Prostate gland (tissue), 2 donors: ENCODE data around the gene KIF16B. TPM values are rescaled to one million over a fixed set of nuclear protein-coding genes. Genes with fewer than 3 reads are reported as not detected.

Source experiments
- DNase-seq: peaks from one replicate; pipeline ENCODE4 v3.0.0-alpha.2; 2019; ENCODE audit warnings: low spot score
- H3K27ac ChIP-seq, 2 donors: fragments of 200-600 bp; sonication (generic); 2 replicates each; pipeline ENCODE4 v1.5.1; 2017 to 2019
- H3K27me3 ChIP-seq: fragments of 200-600 bp; sonication (generic); replicated peaks from 2 replicates; pipeline ENCODE4 v1.5.1; 2019; ENCODE audit not compliant: insufficient read depth
- H3K36me3 ChIP-seq, 2 donors: fragments of 200-600 bp; sonication (generic); 1 replicate in 1 of 2; 2 replicates in 1 of 2; pipeline versions ENCODE4 v1.5.1 to v1.8.1; 2017 to 2019
- H3K4me1 ChIP-seq: fragments of 200-600 bp; sonication (generic); replicated peaks from 2 replicates; pipeline ENCODE4 v1.5.1; 2019
- H3K4me3 ChIP-seq, 2 donors: fragments of 200-600 bp; sonication (generic); 2 replicates each; pipeline ENCODE4 v1.5.1; 2017 to 2019
- H3K9me3 ChIP-seq: fragments of 200-600 bp; sonication (generic); 2 replicates; pipeline ENCODE4 v1.5.1; 2017
- CTCF ChIP-seq, 4 experiments: fragments of 200-600 bp in 2 of 4; fragments of 450-650 bp in 2 of 4; sonication (generic) in 2 of 4; IDR thresholded peaks; 1 replicate in 3 of 4; 2 replicates in 1 of 4; pipeline ENCODE4 v1.5.1; 2016 to 2019; ENCODE audit warnings: antibody characterized with exemption in 4 of 4, mild to moderate bottlenecking in 2 of 4, moderate library complexity in 2 of 4
- POLR2A ChIP-seq: fragments of 450-650 bp; IDR thresholded peaks from one replicate; pipeline ENCODE4 v1.6.1; 2016; ENCODE audit warnings: antibody characterized with exemption, mild to moderate bottlenecking
- POLR2AphosphoS5 ChIP-seq: sonication (generic); formaldehyde crosslinking; IDR thresholded peaks from one replicate; pipeline ENCODE4 v1.6.1; 2017; ENCODE audit warnings: antibody characterized with exemption
- WGBS: methylation state at CpG from one replicate; pipeline ENCODE4 v1.1.5; 2018; 5-methylcytosine and 5-hydroxymethylcytosine counted together
- intact Hi-C: fragments of 100-400 bp; cut with DNase I; formaldehyde crosslinking; loops from one replicate; pipeline ENCODE4 v1.14.2; 2022
- total RNA-seq, 2 donors: library from RNA; depleted of rRNA; stranded (reverse); fragments of >200 nt; gene quantifications; one replicate each; pipeline ENCODE4 v1.1.0, GENCODE V29; 2016

The KIF16B gene
- total RNA-seq, 2 donors from 2014 or later = 11.5 to 24.4 TPM

GRCh38 chr20:16595376-16595775, 22.1 kb upstream of the KIF16B start:
- H3K27ac ChIP-seq = no peak overlapping the region
- intact Hi-C loops = no loop called here
- no peaks in the 10 kb centered on the region for H3K4me1 ChIP-seq
- 89% methylated on average over 1 of the region's 1 CpG for WGBS
- no peaks in the 10 kb centered on the region for H3K36me3 ChIP-seq
- H3K27me3 ChIP-seq = peaks cover 3% of the 10 kb centered on the region
- H3K9me3 ChIP-seq = no peaks in the 10 kb centered on the region
- DNase-seq = no peak
- H3K4me3 ChIP-seq = no peak overlapping the region
- TF ChIP-seq POLR2AphosphoS5 (no peak), POLR2A (no peak), CTCF (IDR thresholded peaks at IDR 0.05) (no peak)

- H3K4me1 ChIP-seq = no peaks in the 10 kb centered on the region
- peaks cover 3% of the 10 kb centered on the region for H3K27me3 ChIP-seq
- no peaks in the 10 kb centered on the region for H3K36me3 ChIP-seq
- no peaks in the 10 kb centered on the region for H3K9me3 ChIP-seq
- TF ChIP-seq POLR2A (no peak), POLR2AphosphoS5 (no peak), CTCF (IDR thresholded peaks at IDR 0.05) (no peak)
- DNase-seq = no peak
- intact Hi-C loops = no loop called here
- H3K27ac ChIP-seq = no peak overlapping the region
- 69% methylated on average over 7 of the region's 7 CpGs for WGBS
- no peak overlapping the region for H3K4me3 ChIP-seq
These were observed 16.9 kb upstream of the KIF16B start for GRCh38 chr20:16590041-16590633.

DNA sequence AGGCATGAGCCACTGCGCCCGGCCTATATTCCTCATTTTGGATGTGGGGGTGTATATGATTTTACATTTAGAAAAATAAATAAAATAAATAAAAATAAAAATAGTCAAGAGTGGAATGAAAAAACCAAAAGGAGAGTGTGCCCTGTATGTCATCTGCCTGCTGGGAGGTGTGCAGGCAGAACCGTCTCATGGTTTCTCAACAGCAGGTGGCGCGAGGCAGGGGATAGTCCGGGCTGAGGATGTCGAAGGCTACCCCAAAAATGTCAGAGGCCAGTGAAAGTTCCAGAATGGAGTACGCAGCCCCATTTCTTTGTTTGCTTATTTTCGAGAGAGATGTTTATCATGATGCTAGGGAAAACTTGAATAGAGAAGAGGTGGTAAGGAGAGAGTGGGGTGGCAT, 16.4 kb upstream of the KIF16B start:
- no peak for TF ChIP-seq POLR2AphosphoS5
- no peak for TF ChIP-seq POLR2A
- no peak for TF ChIP-seq CTCF (IDR thresholded peaks at IDR 0.05)
- no peaks in the 10 kb centered on the region for H3K9me3 ChIP-seq
- H3K27ac ChIP-seq = no peak overlapping the region
- H3K27me3 ChIP-seq = peaks cover 3% of the 10 kb centered on the region
- no peak overlapping the region for H3K4me3 ChIP-seq
- DNase-seq = no peak
- intact Hi-C loops = no loop called here
- 88% methylated on average over 9 of the region's 9 CpGs for WGBS
- H3K36me3 ChIP-seq = no peaks in the 10 kb centered on the region
- H3K4me1 ChIP-seq = no peaks in the 10 kb centered on the region

- 85% methylated on average over 5 of the region's 5 CpGs for WGBS
- intact Hi-C loops = no loop called here
- no peak overlapping the region for H3K27ac ChIP-seq
- TF ChIP-seq CTCF (IDR thresholded peaks at IDR 0.05) = no peak
- no peak for TF ChIP-seq POLR2AphosphoS5
- TF ChIP-seq POLR2A = no peak
- no peaks in the 10 kb centered on the region for H3K4me1 ChIP-seq
- H3K27me3 ChIP-seq = peaks cover 3% of the 10 kb centered on the region
- no peak overlapping the region for H3K4me3 ChIP-seq
- H3K9me3 ChIP-seq = no peaks in the 10 kb centered on the region
- no peak for DNase-seq
- no peaks in the 10 kb centered on the region for H3K36me3 ChIP-seq
These were observed 15.0 kb upstream of the KIF16B start for GRCh38 chr20:16588241-16588640.

- intact Hi-C loops = no loop called here
- TF ChIP-seq CTCF (IDR thresholded peaks at IDR 0.05) = no peak
- TF ChIP-seq POLR2A = no peak
- TF ChIP-seq POLR2AphosphoS5 = no peak
- no peak overlapping the region for H3K27ac ChIP-seq
- peaks cover 3% of the 10 kb centered on the region for H3K27me3 ChIP-seq
- no peaks in the 10 kb centered on the region for H3K9me3 ChIP-seq
- WGBS = 89% methylated on average over 2 of the region's 2 CpGs
- H3K4me1 ChIP-seq = no peaks in the 10 kb centered on the region
- no peaks in the 10 kb centered on the region for H3K36me3 ChIP-seq
- no peak for DNase-seq
- H3K4me3 ChIP-seq = no peak overlapping the region
These were observed 13.8 kb upstream of the KIF16B start for GRCh38 chr20:16587066-16587465.
